GM12878 (cell line): ENCODE data around the gene KBTBD3. TPM values are rescaled to one million over a fixed set of nuclear protein-coding genes. Genes with fewer than 3 reads are reported as not detected.

ENCODE experiments used
- ATAC-seq: fragments of 200-7000 bp; cut with Tn5 transposase; 3 replicates; pipeline ENCODE4 v1.9.1; 2020; ENCODE audit warnings: mild to moderate bottlenecking, moderate library complexity
- BruUV-seq: library from RNA; stranded (reverse); fragments of 400-500 nt; replicated peaks from 2 replicates; lab custom pipeline; 2021; lab: Mats Ljungman, UMichigan
- CTCF ChIA-PET: fragments of 300-600 bp; sonication (Branson Sonifier 250); formaldehyde crosslinking; extraction: SDS; loops from one replicate; lab custom pipeline; 2021; ENCODE audit warnings: inconsistent platforms; lab: Yijun Ruan, JAX
- POLR2A ChIA-PET: fragments of 350-600 bp; formaldehyde crosslinking; extraction: SDS; loops from one replicate; lab custom pipeline; 2021; ENCODE audit warnings: inconsistent platforms; lab: Charles Lee
- RAD21 ChIA-PET: fragments of 300-600 bp; sonication (Branson Sonifier 250); formaldehyde crosslinking; loops from one replicate; lab custom pipeline; 2023; ENCODE audit warnings: antibody characterized with exemption; ENCODE audit not compliant: unreplicated experiment; lab: Charles Lee
- SMC1A ChIA-PET: fragments of 300-600 bp; sonication (Branson Sonifier 250); formaldehyde crosslinking; loops from one replicate; lab custom pipeline; 2023; ENCODE audit not compliant: unreplicated experiment, uncharacterized antibody; lab: Charles Lee
- DNase-seq: peaks from one replicate; pipeline ENCODE4 v3.0.0-alpha.2; 2011; ENCODE audit warnings: low read depth, low spot score
- FAIRE-seq: peaks from 3 replicates; lab custom pipeline; 2011; peaks lifted over from hg19 to GRCh38; lab: Jason Lieb, UNC
- H2AFZ ChIP-seq: 2 replicates; pipeline ENCODE4 v1.6.0; 2011; ENCODE audit warnings: low read depth, low read length, control low read depth; ENCODE audit not compliant: control insufficient read depth
- H3K27ac ChIP-seq: 2 replicates; pipeline ENCODE4 v1.5.1; 2011; ENCODE audit warnings: control low read depth; ENCODE audit not compliant: control insufficient read depth, insufficient read depth
- H3K27me3 ChIP-seq, 2 experiments: replicated peaks in 1 of 2; 2 replicates each; pipeline versions ENCODE4 v1.6.0 to v1.6.1; 2011; ENCODE audit warnings: low read length in 1 of 2; ENCODE audit not compliant: control insufficient read depth in 2 of 2, insufficient read depth in 2 of 2
- H3K36me3 ChIP-seq, 2 experiments: 2 replicates each; pipeline ENCODE4 v1.5.1; 2011; ENCODE audit warnings: low read length in 1 of 2; ENCODE audit not compliant: control insufficient read depth in 2 of 2, insufficient read depth in 2 of 2
- H3K4me1 ChIP-seq: 2 replicates; pipeline ENCODE4 v1.6.1; 2011; ENCODE audit warnings: mild to moderate bottlenecking, low read length, moderate library complexity, mixed read lengths; ENCODE audit not compliant: control insufficient read depth, insufficient read depth
- H3K4me2 ChIP-seq: 2 replicates; pipeline ENCODE4 v1.6.0; 2011; ENCODE audit warnings: control low read depth; ENCODE audit not compliant: control insufficient read depth, insufficient read depth
- H3K4me3 ChIP-seq: fragments of 200-600 bp; sonication (generic); 2 replicates; pipeline ENCODE4 v1.5.1; 2016
- H3K79me2 ChIP-seq: 2 replicates; pipeline ENCODE4 v1.6.0; 2011; ENCODE audit warnings: low read length; ENCODE audit not compliant: control insufficient read depth, insufficient read depth
- H3K9ac ChIP-seq: 2 replicates; pipeline ENCODE4 v1.8.0; 2011; ENCODE audit warnings: low read length, control low read depth, mixed read lengths; ENCODE audit not compliant: control insufficient read depth, insufficient read depth
- H3K9me3 ChIP-seq: replicated peaks from 3 replicates; pipeline ENCODE4 v1.5.1; 2011; ENCODE audit warnings: mild to moderate bottlenecking, low read length; ENCODE audit not compliant: control insufficient read depth, insufficient read depth
- H4K20me1 ChIP-seq: 2 replicates; pipeline ENCODE4 v1.6.0; 2011; ENCODE audit not compliant: control insufficient read depth, insufficient read depth
- CREM ChIP-seq: IDR thresholded peaks from 2 replicates; pipeline ENCODE4 v1.6.1; 2014; ENCODE audit warnings: antibody characterized with exemption, low read depth
- EP300 ChIP-seq, 2 experiments: fragments of 150-350 bp in 1 of 2; IDR thresholded peaks; 2 replicates each; pipeline ENCODE4 v1.6.1; 2011 to 2012; ENCODE audit warnings: low read depth in 2 of 2, low read length in 2 of 2, borderline replicate concordance in 1 of 2, improper control_type of control experiment in 1 of 2, inconsistent platforms in 1 of 2; ENCODE audit not compliant: control insufficient read depth in 1 of 2
- IKZF1 ChIP-seq: fragments of 450-650 bp; conservative IDR thresholded peaks from 2 replicates; pipeline ENCODE4 v1.6.1; 2017; ENCODE audit warnings: antibody characterized with exemption, mild to moderate bottlenecking
- NRF1 ChIP-seq: conservative IDR thresholded peaks from 2 replicates; pipeline ENCODE4 v1.6.1; 2011; ENCODE audit warnings: mild to moderate bottlenecking, low read depth, low read length, improper control_type of control experiment
- RCOR1 ChIP-seq: conservative IDR thresholded peaks from 2 replicates; pipeline ENCODE4 v1.6.1; 2012; ENCODE audit warnings: low read depth, low read length, improper control_type of control experiment
- TARDBP ChIP-seq: IDR thresholded peaks from 2 replicates; pipeline ENCODE4 v1.6.1; 2016; ENCODE audit warnings: borderline replicate concordance
- ZSCAN29 ChIP-seq: fragments of 450-650 bp; IDR thresholded peaks from 2 replicates; pipeline ENCODE4 v1.6.1; 2017; ENCODE audit warnings: mild to moderate bottlenecking, moderate library complexity
- ZZZ3 ChIP-seq: IDR thresholded peaks from 2 replicates; pipeline ENCODE4 v1.6.1; 2011; ENCODE audit warnings: low read depth; ENCODE audit not compliant: control insufficient read depth, insufficient read length
- WGBS: methylation state at CpG from one replicate; pipeline ENCODE4 v1.1.6; 2016; ENCODE audit warnings: low lambda C conversion rate; ENCODE audit not compliant: insufficient replicate concordance, insufficient coverage; ENCODE audit errors: missing lambda C conversion rate; 5-methylcytosine and 5-hydroxymethylcytosine counted together
- in situ Hi-C: fragments of 300-500 bp; cut with MboI; formaldehyde crosslinking; loops from 9 replicates; pipeline ENCODE4 v1.14.3; 2018; ENCODE audit warnings: mixed read lengths
- intact Hi-C: fragments of 100-400 bp; cut with micrococcal nuclease; formaldehyde crosslinking; loops from one replicate; pipeline ENCODE4 v1.14.2; 2022; ENCODE audit not compliant: unreplicated experiment
- polyA plus RNA-seq, 11 experiments: library from polyadenylated mRNA; depleted of rRNA in 4 of 11; unstranded in 6 of 11; stranded (reverse) in 5 of 11; fragments of >200 nt; fragmentation: Nextera tagmentation in 4 of 11; fragmentation: Illumina TruSeq in 1 of 11; extraction: Ambion mirVana in 4 of 11; extraction: Trizol in 1 of 11; gene quantifications; 1 replicate in 1 of 11; 2 replicates in 10 of 11; pipeline versions ENCODE4 v1.2.1 to v1.2.3, GENCODE V29; 2011 to 2016; ENCODE audit warnings: inconsistent platforms in 2 of 11, missing spikeins in 2 of 11, low read depth in 1 of 11
- total RNA-seq, 4 experiments: library from RNA; depleted of rRNA in 3 of 4; stranded (reverse); fragments of >200 nt in 3 of 4; fragmentation: Illumina TruSeq in 1 of 4; extraction: Trizol in 1 of 4; gene quantifications; 2 replicates each; pipeline versions ENCODE4 v1.2.1 to v1.2.3, GENCODE V29; 2013 to 2021
- TF ChIP-seq, protein P1 (sequence below): IDR thresholded peaks from 2 replicates; pipeline ENCODE4 v1.6.1; 2012; ENCODE audit warnings: low read length, inconsistent platforms
- TF ChIP-seq, protein P2 (sequence below): fragments of 450-650 bp; formaldehyde crosslinking; IDR thresholded peaks from 2 replicates; pipeline ENCODE4 v1.4.0; 2022; ENCODE audit warnings: mild to moderate bottlenecking, moderate library complexity

Gene KBTBD3
- total and polyA plus RNA-seq, 10 of the 15 experiments (the other 5 are each of a cell fraction or from before 2014, with no cell fraction given), result 1.9 to 18.1 (median 8.4) TPM

- ChIA-PET POLR2A (interaction anchor here (0.8 to 1.4 kb wide), 5 partner anchors 11 to 54 kb away, joined by 3 to 8 read pairs (median 4); partner anchors contain the start of gene MSANTD4), CTCF (interaction anchor here (0.6 to 4.7 kb wide), 9 partner anchors 10 to 155 kb away, joined by 3 to 72 read pairs (median 3); no protein-coding TSS in a partner anchor), SMC1A (interaction anchor here (0.9 to 4.7 kb wide), 8 partner anchors 11 to 57 kb away, joined by 3 to 31 read pairs (median 4); no protein-coding TSS in a partner anchor), RAD21 (interaction anchor here (1.0 to 1.4 kb wide), 5 partner anchors 9 to 61 kb away, joined by 3 to 6 read pairs (median 5); no protein-coding TSS in a partner anchor)
- peak overlapping the region; percentile 44 for H3K9ac ChIP-seq
- TF ChIP-seq IKZF1 (0 out of 2 replicates have a peak, but pooled peaks have one; percentile 26), TARDBP (0 out of 2 replicates have a peak, but pooled peaks have one; percentile 6), RCOR1 (no peak)
- H3K36me3 ChIP-seq, result peaks cover 0 to 2% of the 10 kb centered on the region in 2 experiments; a peak in 1 of 4 replicates
- peaks cover 8% of the 10 kb centered on the region for H3K4me1 ChIP-seq
- peak overlapping the region; percentile 100 for H2AFZ ChIP-seq
- H3K9me3 ChIP-seq, result no peaks in the 10 kb centered on the region
- H3K4me3 ChIP-seq, result peak overlapping the region; percentile 85
- no peaks in the 10 kb centered on the region for H3K27me3 ChIP-seq
- ATAC-seq, result no peak
- H3K27ac ChIP-seq, result peak overlapping the region; percentile 71
- peak overlapping the region; percentile 93 for H3K4me2 ChIP-seq
- no peak for DNase-seq
- intact Hi-C loops, result loop anchor here (2.0 to 5.0 kb wide), 2 partner anchors 54 to 966 kb away; partner anchors contain the start of gene MSANTD4
- in situ Hi-C loops, result no loop called here
- peaks cover 38% of the 10 kb centered on the region for H3K79me2 ChIP-seq
- FAIRE-seq, result peak; percentile 13
- no peaks in the 10 kb centered on the region for H4K20me1 ChIP-seq
- WGBS, result 11% methylated on average over 19 of the region's 19 CpGs
- BruUV-seq, result no TSS peak
These were observed 802 bp downstream of the KBTBD3 start for GRCh38 chr11:106076171-106076918.

DNA sequence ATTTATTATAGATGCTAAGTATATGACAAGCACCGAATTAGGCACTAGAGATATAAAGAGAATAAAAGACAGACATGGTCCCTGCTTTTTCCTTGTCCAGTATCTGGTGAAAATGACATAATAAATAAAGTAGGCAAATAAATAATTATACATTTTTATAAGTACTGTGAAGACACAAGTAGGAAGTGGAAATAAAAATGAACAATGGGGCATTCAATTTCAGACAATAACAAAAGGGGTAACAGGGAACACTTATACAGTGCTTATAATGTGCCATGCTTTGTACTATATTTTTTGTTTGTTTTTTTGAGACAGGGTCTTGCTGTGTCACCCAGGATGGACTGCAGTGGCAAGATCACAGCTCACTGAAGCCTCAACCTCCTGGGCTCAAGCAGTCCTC is 4.3 kb downstream of the KBTBD3 start:
- Histone ChIP-seq H3K9ac (no peak overlapping the region), H2AFZ (no peak overlapping the region), H3K27me3 (no peaks in the 10 kb centered on the region), H4K20me1 (no peaks in the 10 kb centered on the region), H3K36me3 (no peaks in the 10 kb centered on the region), H3K4me3 (no peak overlapping the region), H3K4me1 (0 out of 2 replicates have a peak, but pooled peaks cover 4% of the 10 kb centered on the region), H3K4me2 (no peak overlapping the region), H3K27ac (no peak overlapping the region), H3K9me3 (no peaks in the 10 kb centered on the region), H3K79me2 (peaks cover 6% of the 10 kb centered on the region)
- RAD21 ChIA-PET, result no interaction called here
- 95% methylated on average over 1 of the region's 1 CpG for WGBS
- ATAC-seq (no peak), FAIRE-seq (peak; percentile 38), DNase-seq (no peak)
- intact Hi-C loops, result no loop called here
- CTCF ChIA-PET, result interaction anchor here (1.6 kb wide), 1 partner anchor 12 kb away, joined by 5 read pairs; no protein-coding TSS in a partner anchor
- POLR2A ChIA-PET, result interaction anchor here (0.6 kb wide), 1 partner anchor 30 kb away, joined by 3 read pairs; no protein-coding TSS in a partner anchor
- BruUV-seq, result no TSS peak
- SMC1A ChIA-PET, result interaction anchor here (2.0 kb wide), 1 partner anchor 9 kb away, joined by 9 read pairs; no protein-coding TSS in a partner anchor
- in situ Hi-C loops, result no loop called here
- TF ChIP-seq, protein P1, sequence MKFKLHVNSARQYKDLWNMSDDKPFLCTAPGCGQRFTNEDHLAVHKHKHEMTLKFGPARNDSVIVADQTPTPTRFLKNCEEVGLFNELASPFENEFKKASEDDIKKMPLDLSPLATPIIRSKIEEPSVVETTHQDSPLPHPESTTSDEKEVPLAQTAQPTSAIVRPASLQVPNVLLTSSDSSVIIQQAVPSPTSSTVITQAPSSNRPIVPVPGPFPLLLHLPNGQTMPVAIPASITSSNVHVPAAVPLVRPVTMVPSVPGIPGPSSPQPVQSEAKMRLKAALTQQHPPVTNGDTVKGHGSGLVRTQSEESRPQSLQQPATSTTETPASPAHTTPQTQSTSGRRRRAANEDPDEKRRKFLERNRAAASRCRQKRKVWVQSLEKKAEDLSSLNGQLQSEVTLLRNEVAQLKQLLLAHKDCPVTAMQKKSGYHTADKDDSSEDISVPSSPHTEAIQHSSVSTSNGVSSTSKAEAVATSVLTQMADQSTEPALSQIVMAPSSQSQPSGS, result no peak
- TF ChIP-seq, protein P2, sequence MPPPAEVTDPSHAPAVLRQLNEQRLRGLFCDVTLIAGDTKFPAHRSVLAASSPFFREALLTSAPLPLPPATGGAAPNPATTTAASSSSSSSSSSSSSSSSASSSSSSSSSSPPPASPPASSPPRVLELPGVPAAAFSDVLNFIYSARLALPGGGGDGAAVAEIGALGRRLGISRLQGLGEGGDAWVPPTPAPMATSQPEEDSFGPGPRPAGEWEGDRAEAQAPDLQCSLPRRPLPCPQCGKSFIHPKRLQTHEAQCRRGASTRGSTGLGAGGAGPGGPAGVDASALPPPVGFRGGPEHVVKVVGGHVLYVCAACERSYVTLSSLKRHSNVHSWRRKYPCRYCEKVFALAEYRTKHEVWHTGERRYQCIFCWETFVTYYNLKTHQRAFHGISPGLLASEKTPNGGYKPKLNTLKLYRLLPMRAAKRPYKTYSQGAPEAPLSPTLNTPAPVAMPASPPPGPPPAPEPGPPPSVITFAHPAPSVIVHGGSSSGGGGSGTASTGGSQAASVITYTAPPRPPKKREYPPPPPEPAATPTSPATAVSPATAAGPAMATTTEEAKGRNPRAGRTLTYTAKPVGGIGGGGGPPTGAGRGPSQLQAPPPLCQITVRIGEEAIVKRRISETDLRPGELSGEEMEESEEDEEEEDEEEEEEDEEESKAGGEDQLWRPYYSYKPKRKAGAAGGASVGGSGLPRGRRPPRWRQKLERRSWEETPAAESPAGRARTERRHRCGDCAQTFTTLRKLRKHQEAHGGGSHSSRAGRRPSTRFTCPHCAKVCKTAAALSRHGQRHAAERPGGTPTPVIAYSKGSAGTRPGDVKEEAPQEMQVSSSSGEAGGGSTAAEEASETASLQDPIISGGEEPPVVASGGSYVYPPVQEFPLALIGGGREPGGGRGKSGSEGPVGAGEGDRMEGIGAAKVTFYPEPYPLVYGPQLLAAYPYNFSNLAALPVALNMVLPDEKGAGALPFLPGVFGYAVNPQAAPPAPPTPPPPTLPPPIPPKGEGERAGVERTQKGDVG, result no peak
- TF ChIP-seq CREM, result no peak
- TF ChIP-seq ZZZ3, result no peak
- TF ChIP-seq ZSCAN29, result no peak
- no peak for TF ChIP-seq EP300 (IDR thresholded peaks at IDR 0.05; ENCODE audit: borderline replicate concordance in 1 of 2, control insufficient read depth in 1 of 2, low read depth in 2 of 2, low read length in 2 of 2)
- no peak for TF ChIP-seq NRF1
